OCI-LY3 (cell line): ENCODE measurements around the gene TSC22D3.

Experiments
- CTCF ChIP-seq: fragments of 200-600, 300-600 bp; sonication (generic); IDR thresholded peaks from 2 replicates; pipeline ENCODE4 v1.5.1; 2014; ENCODE audit warnings: antibody characterized with exemption, low read length, low read depth
- EZH2phosphoT487 ChIP-seq: fragments of 200-600 bp; shearing (Covaris generic); IDR thresholded peaks from 2 replicates; pipeline ENCODE4 v1.6.1; 2018; ENCODE audit warnings: antibody characterized with exemption, mixed run types, low read depth

GRCh38 chrX:107709266-107709806, 66.3 kb downstream of the TSC22D3 start:
- no peak for TF ChIP-seq CTCF
- TF ChIP-seq EZH2phosphoT487: no peak
